Activated CD8-positive, alpha-beta T cell treated with anti-CD3 and anti-CD28 coated beads for 36 hours (primary cell): Measurements from ENCODE around the gene NFATC2IP. TPM values are rescaled to one million over a fixed set of nuclear protein-coding genes. Genes with fewer than 3 reads are reported as not detected.
"Not testable (repeated sequence)": the region's sequence is repeated elsewhere in the genome, so short reads cannot be mapped to it uniquely, and the experiment has no call there.

Source experiments
- ATAC-seq: fragments of 200-7000 bp; cut with Tn5 transposase; one replicate; pipeline ENCODE4 v1.10.0; 2021; ENCODE audit warnings: mild to moderate bottlenecking, moderate library complexity
- CTCF ChIA-PET: fragments of 350-600 bp; sonication (Branson Sonifier 250); formaldehyde crosslinking; loops from one replicate; lab custom pipeline; 2021; ENCODE audit warnings: antibody characterized with exemption; lab: Charles Lee
- POLR2A ChIA-PET: fragments of 350-600 bp; sonication (Branson Sonifier 250); formaldehyde crosslinking; loops from one replicate; lab custom pipeline; 2021; ENCODE audit warnings: antibody characterized with exemption; lab: Charles Lee
- DNase-seq: peaks from one replicate; pipeline ENCODE4 v3.0.0-alpha.2; 2020
- H3K27ac Mint-ChIP-seq: one replicate; pipeline ENCODE4 v1.8.0; 2021; ENCODE audit warnings: mild to moderate bottlenecking, mixed read lengths
- H3K27me3 Mint-ChIP-seq: one replicate; pipeline ENCODE4 v1.8.0; 2021; ENCODE audit warnings: mixed read lengths
- H3K36me3 Mint-ChIP-seq: one replicate; pipeline ENCODE4 v1.8.0; 2021; ENCODE audit warnings: low read depth, mixed read lengths
- H3K4me1 Mint-ChIP-seq: one replicate; pipeline ENCODE4 v1.8.0; 2021; ENCODE audit warnings: low read depth, mixed read lengths
- H3K4me3 Mint-ChIP-seq: one replicate; pipeline ENCODE4 v1.8.0; 2021; ENCODE audit warnings: mild to moderate bottlenecking, moderate library complexity, mixed read lengths
- H3K9me3 Mint-ChIP-seq: one replicate; pipeline ENCODE4 v1.8.0; 2021; ENCODE audit warnings: mixed read lengths
- intact Hi-C: fragments of 100-400 bp; cut with micrococcal nuclease; formaldehyde crosslinking; loops from one replicate; pipeline ENCODE4 v1.10.0; 2022
- total RNA-seq, 2 experiments: library from RNA; stranded (reverse); gene quantifications; one replicate each; pipeline ENCODE4 v1.2.3, GENCODE V29; 2021
- TF ChIP-seq, protein P1 (sequence below): fragments of 200-600 bp; IDR thresholded peaks from one replicate; pipeline ENCODE4 v1.8.0; 2022; ENCODE audit warnings: antibody characterized with exemption, mild to moderate bottlenecking

NFATC2IP gene
- total RNA-seq, 2 experiments from 2014 or later, result 63.8 to 71.8 TPM

DNA sequence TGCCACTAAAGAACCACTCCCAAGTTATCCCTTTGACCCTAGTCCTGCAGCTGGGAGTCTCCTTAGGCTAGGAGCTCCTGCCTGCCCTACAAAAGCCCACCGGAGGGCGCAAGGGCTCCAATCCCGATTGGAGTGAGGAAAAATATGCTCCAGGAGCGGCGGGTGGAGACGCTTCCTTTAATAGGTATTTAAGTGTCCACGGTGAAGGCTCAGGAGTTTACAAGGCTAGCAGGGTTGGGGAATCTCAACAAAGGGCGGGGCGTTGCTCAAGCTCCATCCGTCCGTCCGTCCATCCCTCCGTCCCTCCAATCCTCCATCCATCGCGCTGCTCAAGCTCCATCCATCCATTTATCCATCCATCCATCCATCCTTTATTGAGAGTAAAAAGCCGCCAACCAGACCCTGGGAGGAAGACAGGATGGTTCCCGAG lies 23.3 kb downstream of the NFATC2IP start:
- Mint-ChIP-seq H3K36me3 (peaks cover 4% of the 10 kb centered on the region), H3K4me3 (peak overlapping the region; percentile 98), H3K27ac (peak overlapping the region; percentile 90), H3K9me3 (no peaks in the 10 kb centered on the region), H3K4me1 (peaks cover 29% of the 10 kb centered on the region), H3K27me3 (no peaks in the 10 kb centered on the region)
- CTCF ChIA-PET, result interaction anchor here (0.7 to 2.4 kb wide), 16 partner anchors 10 to 142 kb away, joined by 3 to 20 read pairs (median 4); partner anchors contain the start of genes LAT, NFATC2IP and TUFM
- TF ChIP-seq, protein P1, sequence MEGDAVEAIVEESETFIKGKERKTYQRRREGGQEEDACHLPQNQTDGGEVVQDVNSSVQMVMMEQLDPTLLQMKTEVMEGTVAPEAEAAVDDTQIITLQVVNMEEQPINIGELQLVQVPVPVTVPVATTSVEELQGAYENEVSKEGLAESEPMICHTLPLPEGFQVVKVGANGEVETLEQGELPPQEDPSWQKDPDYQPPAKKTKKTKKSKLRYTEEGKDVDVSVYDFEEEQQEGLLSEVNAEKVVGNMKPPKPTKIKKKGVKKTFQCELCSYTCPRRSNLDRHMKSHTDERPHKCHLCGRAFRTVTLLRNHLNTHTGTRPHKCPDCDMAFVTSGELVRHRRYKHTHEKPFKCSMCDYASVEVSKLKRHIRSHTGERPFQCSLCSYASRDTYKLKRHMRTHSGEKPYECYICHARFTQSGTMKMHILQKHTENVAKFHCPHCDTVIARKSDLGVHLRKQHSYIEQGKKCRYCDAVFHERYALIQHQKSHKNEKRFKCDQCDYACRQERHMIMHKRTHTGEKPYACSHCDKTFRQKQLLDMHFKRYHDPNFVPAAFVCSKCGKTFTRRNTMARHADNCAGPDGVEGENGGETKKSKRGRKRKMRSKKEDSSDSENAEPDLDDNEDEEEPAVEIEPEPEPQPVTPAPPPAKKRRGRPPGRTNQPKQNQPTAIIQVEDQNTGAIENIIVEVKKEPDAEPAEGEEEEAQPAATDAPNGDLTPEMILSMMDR, result peak; percentile 71
- POLR2A ChIA-PET, result interaction anchor here (0.7 to 6.4 kb wide), 18 partner anchors 10 to 1077 kb away, joined by 3 to 80 read pairs (median 4); partner anchors contain the start of genes ATXN2L, LAT and TUFM
- ATAC-seq, result peak; percentile 21
- intact Hi-C loops, result no loop called here
- peak; percentile 51 for DNase-seq

DNA sequence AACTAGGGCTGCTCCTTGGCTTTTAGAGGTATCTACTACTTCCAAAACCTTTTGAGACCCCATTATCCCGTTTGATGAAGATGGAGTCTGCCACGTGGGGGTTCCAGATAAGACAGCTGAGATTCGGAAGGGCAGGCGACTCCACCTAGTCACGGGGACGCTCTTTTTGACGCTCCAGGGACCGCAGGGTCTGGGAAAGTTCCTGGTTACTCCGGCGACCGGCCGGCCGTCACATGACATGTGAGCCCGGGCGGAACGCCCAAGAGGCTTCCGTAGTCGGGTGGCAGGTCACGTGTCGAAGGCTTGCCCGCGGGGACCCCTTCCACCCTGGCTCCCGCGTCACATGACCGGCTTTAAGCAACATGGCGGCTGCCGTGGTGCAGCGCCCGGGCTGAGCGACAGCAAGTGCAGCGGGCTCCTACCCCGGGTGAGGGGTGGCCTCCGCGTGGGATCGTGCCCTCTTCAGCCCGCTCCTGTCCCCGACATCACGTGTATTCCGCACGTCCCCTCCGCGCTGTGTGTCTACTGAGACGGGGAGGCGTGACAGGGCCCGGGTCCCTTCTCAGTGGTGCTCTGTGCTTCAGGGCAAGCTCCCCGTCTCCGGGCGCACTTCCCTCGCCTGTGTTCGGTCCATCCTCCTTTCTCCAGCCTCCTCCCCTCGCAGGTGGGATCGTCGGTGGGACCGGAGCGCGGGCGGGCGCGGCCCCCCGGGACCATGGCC lies 23.9 kb downstream of the NFATC2IP start, which contains the start of gene SPNS1:
Gene SPNS1 (plus strand): TSS at position 342 of the 721 bp plus-strand sequence. CDS start 374 bp downstream, at position 716.
- peaks cover 29% of the 10 kb centered on the region for H3K4me1 Mint-ChIP-seq
- ATAC-seq, result peak; percentile 94
- no peaks in the 10 kb centered on the region for H3K27me3 Mint-ChIP-seq
- H3K27ac Mint-ChIP-seq, result peak within 1 kb of the TSS; percentile 90
- DNase-seq, result peak; percentile 98
- ChIA-PET POLR2A (interaction anchor here (0.7 to 6.4 kb wide), 16 partner anchors 11 to 1076 kb away, joined by 3 to 80 read pairs (median 5); partner anchors contain the start of genes ATXN2L, LAT, NFATC2IP and TUFM), CTCF (interaction anchor here (1.1 to 2.4 kb wide), 9 partner anchors 9 to 141 kb away, joined by 3 to 20 read pairs (median 6); partner anchors contain the start of genes LAT and NFATC2IP)
- no peaks in the 10 kb centered on the region for H3K9me3 Mint-ChIP-seq
- peaks cover 4% of the 10 kb centered on the region for H3K36me3 Mint-ChIP-seq
- intact Hi-C loops, result no loop called here
- TF ChIP-seq, protein P1, result no peak
- H3K4me3 Mint-ChIP-seq, result peak within 1 kb of the TSS; percentile 98

DNA sequence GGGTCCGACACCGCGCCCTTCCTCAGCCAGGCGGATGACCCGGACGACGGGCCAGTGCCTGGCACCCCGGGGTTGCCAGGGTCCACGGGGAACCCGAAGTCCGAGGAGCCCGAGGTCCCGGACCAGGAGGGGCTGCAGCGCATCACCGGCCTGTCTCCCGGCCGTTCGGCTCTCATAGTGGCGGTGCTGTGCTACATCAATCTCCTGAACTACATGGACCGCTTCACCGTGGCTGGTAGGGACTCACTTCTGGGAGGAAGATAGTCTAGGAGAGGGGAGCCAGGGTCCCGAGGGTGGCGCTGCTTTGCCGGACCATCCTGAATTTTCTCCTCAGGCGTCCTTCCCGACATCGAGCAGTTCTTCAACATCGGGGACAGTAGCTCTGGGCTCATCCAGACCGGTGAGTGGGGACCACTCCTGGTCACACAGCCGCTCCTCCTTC lies 24.4 kb downstream of the NFATC2IP start:
- TF ChIP-seq, protein P1, result no peak
- intact Hi-C loops, result no loop called here
- DNase-seq (no peak), ATAC-seq (no peak)
- peaks cover 4% of the 10 kb centered on the region for H3K36me3 Mint-ChIP-seq
- H3K27ac Mint-ChIP-seq, result peak overlapping the region; percentile 81
- ChIA-PET CTCF (interaction anchor here (2.2 to 2.4 kb wide), 2 partner anchors 9 to 24 kb away, joined by 15 to 20 read pairs; partner anchors contain the start of genes LAT and NFATC2IP), POLR2A (interaction anchor here (1.1 to 6.4 kb wide), 7 partner anchors 11 to 54 kb away, joined by 3 to 80 read pairs (median 6); partner anchors contain the start of genes LAT and NFATC2IP)
- peak overlapping the region; percentile 98 for H3K4me3 Mint-ChIP-seq
- H3K27me3 Mint-ChIP-seq, result no peaks in the 10 kb centered on the region
- peaks cover 29% of the 10 kb centered on the region for H3K4me1 Mint-ChIP-seq
- H3K9me3 Mint-ChIP-seq, result no peaks in the 10 kb centered on the region

DNA sequence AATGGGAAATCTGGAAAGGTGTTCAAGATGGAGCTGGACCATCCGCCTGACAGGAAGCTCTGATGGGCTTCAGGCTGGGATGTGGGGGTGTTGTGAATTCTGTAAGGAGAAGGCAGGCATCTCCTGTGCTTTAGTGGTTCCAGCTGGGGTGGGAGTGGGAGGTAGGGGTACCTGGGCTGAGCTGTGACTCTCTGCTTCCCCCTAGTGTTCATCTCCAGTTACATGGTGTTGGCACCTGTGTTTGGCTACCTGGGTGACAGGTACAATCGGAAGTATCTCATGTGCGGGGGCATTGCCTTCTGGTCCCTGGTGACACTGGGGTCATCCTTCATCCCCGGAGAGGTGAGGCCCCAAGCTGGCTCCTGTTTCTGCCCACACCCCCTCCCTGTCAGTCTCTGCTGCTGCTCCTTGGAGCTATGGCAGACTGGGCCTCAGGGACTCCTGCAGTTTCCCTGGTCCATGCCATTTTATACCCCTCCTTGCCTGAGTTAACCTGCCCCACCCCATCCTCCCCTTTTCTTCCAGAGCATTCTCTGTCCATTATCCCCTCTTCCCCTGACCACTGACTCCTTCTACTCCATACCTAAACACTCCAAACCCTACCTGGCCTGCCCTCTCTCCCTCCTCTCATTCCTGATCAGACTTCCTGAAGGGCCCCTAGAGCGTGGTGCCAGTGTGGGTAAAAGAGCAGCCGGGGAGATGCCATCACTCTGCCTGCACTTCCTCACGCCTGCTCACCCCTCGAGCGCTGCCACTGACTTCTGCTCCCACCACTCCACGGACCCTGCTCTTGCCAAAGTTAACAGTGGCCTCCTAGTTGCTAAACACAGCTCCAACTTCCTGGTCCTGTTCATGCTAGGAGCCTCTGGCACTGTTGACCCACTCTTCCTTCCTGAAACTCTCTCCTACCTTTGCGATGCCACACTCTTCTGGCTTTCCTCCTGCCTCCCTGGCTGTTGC lies 27.2 kb downstream of the NFATC2IP start:
- Mint-ChIP-seq H3K27me3 (no peaks in the 10 kb centered on the region), H3K4me1 (peaks cover 32% of the 10 kb centered on the region), H3K27ac (peak overlapping the region; percentile 63), H3K9me3 (peaks cover 5% of the 10 kb centered on the region), H3K36me3 (peaks cover 27% of the 10 kb centered on the region), H3K4me3 (no peak overlapping the region)
- no peak for ATAC-seq
- no peak for DNase-seq
- TF ChIP-seq, protein P1, result peak; percentile 65
- intact Hi-C loops, result no loop called here
- POLR2A ChIA-PET, result interaction anchor here (0.7 to 6.4 kb wide), 7 partner anchors 8 to 52 kb away, joined by 3 to 80 read pairs (median 3); partner anchors contain the start of gene LAT
- CTCF ChIA-PET, result interaction anchor here (0.9 to 1.6 kb wide), 8 partner anchors 8 to 42 kb away, joined by 3 to 11 read pairs (median 4); no protein-coding TSS in a partner anchor

DNA sequence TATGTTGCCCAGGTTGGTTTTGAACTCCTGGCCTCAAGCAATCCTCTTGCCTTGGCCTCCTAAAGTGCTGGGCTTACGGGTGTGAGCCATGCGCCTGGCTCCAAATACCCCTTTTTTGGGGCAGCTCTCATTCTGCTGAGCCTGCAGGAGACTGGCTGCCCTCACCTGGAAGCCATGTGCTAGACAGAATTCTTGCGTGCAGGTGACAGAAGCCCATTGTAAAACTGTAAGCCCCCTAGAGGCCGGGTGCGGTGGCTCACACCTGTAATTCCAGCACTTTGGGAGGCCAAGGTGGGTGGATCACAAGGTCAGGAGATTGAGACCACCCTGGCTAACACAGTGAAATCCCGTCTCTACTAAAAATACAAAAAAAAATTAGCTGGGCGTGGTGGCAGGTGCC lies 29.6 kb downstream of the NFATC2IP start:
- peaks cover 46% of the 10 kb centered on the region for H3K4me1 Mint-ChIP-seq
- intact Hi-C loops, H3K4me3 Mint-ChIP-seq, ATAC-seq, H3K27me3 Mint-ChIP-seq, DNase-seq, H3K9me3 Mint-ChIP-seq, H3K27ac Mint-ChIP-seq: not testable (repeated sequence)
- peaks cover 42% of the 10 kb centered on the region for H3K36me3 Mint-ChIP-seq
- ChIA-PET POLR2A (interaction anchor here (1.3 kb wide), 1 partner anchor 47 kb away, joined by 3 read pairs; no protein-coding TSS in a partner anchor), CTCF (interaction anchor here (1.3 to 4.1 kb wide), 6 partner anchors 10 to 49 kb away, joined by 3 to 17 read pairs (median 5); no protein-coding TSS in a partner anchor)
